HL-60 (cell line): ENCODE data around the gene GLRX2.
A peak's percentile ranks its signal among the peaks of the same experiment; 100 is the strongest.

Experiments used
- DNase-seq, 2 experiments: peaks; one replicate each; pipeline ENCODE4 v3.0.0-alpha.2; 2010 to 2020; ENCODE audit warnings: low read depth in 1 of 2, low spot score in 1 of 2
- H3K27ac ChIP-seq: fragments of 250-450 bp; sonication (Bioruptor Pico); replicated peaks from 2 replicates; pipeline ENCODE4 v1.5.1; 2020; ENCODE audit warnings: mild to moderate bottlenecking, moderate library complexity
- H3K27me3 ChIP-seq: fragments of 250-450 bp; sonication (Bioruptor Pico); 2 replicates; pipeline ENCODE4 v1.5.1; 2021; ENCODE audit warnings: mild to moderate bottlenecking, moderate library complexity; ENCODE audit not compliant: insufficient read depth, poor library complexity, severe bottlenecking
- H3K4me3 ChIP-seq: replicated peaks from 2 replicates; pipeline ENCODE4 v1.5.1; 2011; ENCODE audit warnings: mild to moderate bottlenecking, control low read depth, low read length; ENCODE audit not compliant: insufficient read depth
- GABPA ChIP-seq: IDR thresholded peaks from 2 replicates; pipeline ENCODE4 v1.6.1; 2012; ENCODE audit warnings: low read depth
- POLR2AphosphoS5 ChIP-seq: IDR thresholded peaks from 2 replicates; pipeline ENCODE4 v1.6.1; 2012; ENCODE audit warnings: low read depth
- REST ChIP-seq: IDR thresholded peaks from 2 replicates; pipeline ENCODE4 v1.6.1; 2012; ENCODE audit warnings: low read depth; ENCODE audit not compliant: insufficient replicate concordance
- SPI1 ChIP-seq: IDR thresholded peaks from 2 replicates; pipeline ENCODE4 v1.6.1; 2012; ENCODE audit warnings: low read depth, mild to moderate bottlenecking, borderline replicate concordance
- long read RNA-seq: library from polyadenylated mRNA; unstranded; transcript quantifications from one replicate; pipeline ENCODE4 v2.0.0, GENCODE V29; 2020
- TF ChIP-seq, protein P1 (sequence below): IDR thresholded peaks from one replicate; pipeline ENCODE4 v1.5.1; 2011; ENCODE audit warnings: low read length, control low read depth, inconsistent platforms; ENCODE audit not compliant: insufficient read depth

The GLRX2 gene
- long read RNA-seq, full-length matches to known transcripts, result 13 of 15 reads
- long read RNA-seq, partial matches to known transcripts, result 0 of 15 reads
- long read RNA-seq, other reads (novel, unspliced or antisense), result 2 of 15 reads

- no peak for TF ChIP-seq GABPA
- no peak for TF ChIP-seq SPI1
- TF ChIP-seq POLR2AphosphoS5, result peak; percentile 75; the same call in 1 of the 2 replicates
- TF ChIP-seq, protein P1, sequence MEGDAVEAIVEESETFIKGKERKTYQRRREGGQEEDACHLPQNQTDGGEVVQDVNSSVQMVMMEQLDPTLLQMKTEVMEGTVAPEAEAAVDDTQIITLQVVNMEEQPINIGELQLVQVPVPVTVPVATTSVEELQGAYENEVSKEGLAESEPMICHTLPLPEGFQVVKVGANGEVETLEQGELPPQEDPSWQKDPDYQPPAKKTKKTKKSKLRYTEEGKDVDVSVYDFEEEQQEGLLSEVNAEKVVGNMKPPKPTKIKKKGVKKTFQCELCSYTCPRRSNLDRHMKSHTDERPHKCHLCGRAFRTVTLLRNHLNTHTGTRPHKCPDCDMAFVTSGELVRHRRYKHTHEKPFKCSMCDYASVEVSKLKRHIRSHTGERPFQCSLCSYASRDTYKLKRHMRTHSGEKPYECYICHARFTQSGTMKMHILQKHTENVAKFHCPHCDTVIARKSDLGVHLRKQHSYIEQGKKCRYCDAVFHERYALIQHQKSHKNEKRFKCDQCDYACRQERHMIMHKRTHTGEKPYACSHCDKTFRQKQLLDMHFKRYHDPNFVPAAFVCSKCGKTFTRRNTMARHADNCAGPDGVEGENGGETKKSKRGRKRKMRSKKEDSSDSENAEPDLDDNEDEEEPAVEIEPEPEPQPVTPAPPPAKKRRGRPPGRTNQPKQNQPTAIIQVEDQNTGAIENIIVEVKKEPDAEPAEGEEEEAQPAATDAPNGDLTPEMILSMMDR, result no peak
- no peak for TF ChIP-seq REST
- peak; percentile 41 to 75 for DNase-seq
- H3K27ac ChIP-seq, result peak within 1 kb of the TSS; percentile 60
These were observed at the start of gene GLRX2 for GRCh38 chr1:193104907-193105820. TSS of gene GLRX2 (minus strand) at chr1:193105414. CDS start at chr1:193105382, 32 bp downstream.

DNA sequence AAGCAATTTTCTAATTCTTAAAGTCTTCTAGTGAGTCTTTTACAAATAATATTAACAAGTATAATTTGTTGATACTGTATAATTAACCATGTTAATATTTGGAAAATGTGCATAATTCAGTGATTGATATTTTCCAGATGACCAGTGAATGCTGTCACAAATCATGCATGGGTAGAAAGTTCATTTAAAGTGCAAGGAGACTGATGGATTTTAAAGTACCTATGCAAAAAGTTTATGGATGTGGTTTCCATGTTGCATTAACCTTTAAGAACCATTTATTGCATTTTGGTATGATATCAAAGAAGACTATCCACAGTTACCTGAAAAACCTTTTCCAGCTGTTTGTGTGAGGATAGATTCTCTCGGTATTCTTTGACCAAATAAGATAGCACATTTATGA, 39.8 kb upstream of the GLRX2 start:
- H3K27me3 ChIP-seq, result no peaks in the 10 kb centered on the region
- no peak for DNase-seq
- TF ChIP-seq, protein P1, result no peak
- TF ChIP-seq GABPA, result no peak
- no peak for TF ChIP-seq POLR2AphosphoS5
- TF ChIP-seq REST, result no peak
- TF ChIP-seq SPI1, result no peak
- H3K27ac ChIP-seq, result no peak overlapping the region
- no peak overlapping the region for H3K4me3 ChIP-seq

More at GRCh38 chr1:193104907-193105820, at the start of gene GLRX2:
- peak within 1 kb of the TSS; percentile 85 for H3K4me3 ChIP-seq
- H3K27me3 ChIP-seq, result no peaks in the 10 kb centered on the region

DNA sequence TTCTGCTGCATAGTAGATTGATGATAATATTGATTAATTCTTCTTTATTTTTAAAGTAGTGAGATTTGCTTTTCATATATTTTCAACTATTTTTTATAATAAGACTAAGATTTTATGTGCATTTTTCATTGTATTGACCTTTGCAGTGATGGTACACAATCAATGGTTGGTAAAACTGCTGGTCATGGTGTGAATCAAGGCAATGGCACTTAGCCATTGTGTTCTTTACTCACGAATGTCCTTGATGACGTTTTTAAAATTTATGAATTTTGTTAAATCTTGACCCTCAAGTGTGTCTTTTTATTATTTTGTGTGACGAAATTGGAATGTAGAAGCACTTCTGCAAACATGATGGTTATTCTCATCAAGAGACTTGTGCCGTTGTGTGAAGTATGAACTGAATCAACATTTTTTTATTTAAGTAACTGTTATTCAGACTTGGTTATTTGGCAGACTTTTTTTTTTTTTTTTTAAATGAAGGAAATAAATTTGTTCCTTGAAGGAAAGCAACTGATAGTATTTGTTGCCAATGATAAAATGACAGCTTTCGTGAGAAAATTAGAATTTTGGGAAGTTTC, 39.2 kb upstream of the GLRX2 start:
- Histone ChIP-seq H3K27me3 (no peaks in the 10 kb centered on the region), H3K27ac (no peak overlapping the region), H3K4me3 (no peak overlapping the region)
- TF ChIP-seq REST (no peak), POLR2AphosphoS5 (no peak), SPI1 (no peak), GABPA (no peak)
- TF ChIP-seq, protein P1, result no peak
- DNase-seq, result no peak
